HepG2 (cell line): ENCODE data around the gene DNMT3B. TPM values are rescaled to one million over a fixed set of nuclear protein-coding genes. Genes with fewer than 3 reads are reported as not detected.

ENCODE experiments used
- ASH2L ChIP-seq: fragments of 300-600, 200-600 bp; sonication (generic); IDR thresholded peaks from 2 replicates; pipeline ENCODE4 v1.7.0; 2017; ENCODE audit warnings: low read depth, mild to moderate bottlenecking, moderate library complexity, mixed read lengths, low read length; ENCODE audit not compliant: insufficient read length
- CAMTA2 ChIP-seq: sonication (generic); formaldehyde crosslinking; IDR thresholded peaks from 2 replicates; pipeline ENCODE4 v1.4.0; 2020; ENCODE audit warnings: mild to moderate bottlenecking, missing genetic modification reagents, borderline replicate concordance
- DMAP1 ChIP-seq: IDR thresholded peaks from 2 replicates; pipeline ENCODE4 v1.6.1; 2016
- DPF2 ChIP-seq: sonication (generic); formaldehyde crosslinking; IDR thresholded peaks from 2 replicates; pipeline ENCODE4 v1.4.0; 2020; ENCODE audit warnings: mild to moderate bottlenecking, low read depth, missing genetic modification reagents, borderline replicate concordance
- FUBP1 ChIP-seq: sonication (generic); formaldehyde crosslinking; IDR thresholded peaks from 2 replicates; pipeline ENCODE4 v1.5.1; 2020; ENCODE audit warnings: missing genetic modification reagents, mild to moderate bottlenecking, borderline replicate concordance
- KAT7 ChIP-seq: IDR thresholded peaks from 2 replicates; pipeline ENCODE4 v1.6.1; 2018; ENCODE audit warnings: borderline replicate concordance, missing compliant biosample characterization
- MTA3 ChIP-seq: sonication (generic); formaldehyde crosslinking; IDR thresholded peaks from 2 replicates; pipeline ENCODE4 v1.4.0; 2020; ENCODE audit warnings: missing genetic modification reagents
- MXD1 ChIP-seq: sonication (generic); formaldehyde crosslinking; IDR thresholded peaks from 2 replicates; pipeline ENCODE4 v1.4.0; 2020; ENCODE audit warnings: mild to moderate bottlenecking, missing genetic modification reagents
- NFATC3 ChIP-seq: sonication (generic); formaldehyde crosslinking; IDR thresholded peaks from 2 replicates; pipeline ENCODE4 v1.5.1; 2020; ENCODE audit warnings: mild to moderate bottlenecking, missing genetic modification reagents
- NFYC ChIP-seq: IDR thresholded peaks from 2 replicates; pipeline ENCODE4 v1.6.1; 2016; ENCODE audit warnings: missing genetic modification reagents, missing compliant biosample characterization
- NPAS2 ChIP-seq: sonication (generic); formaldehyde crosslinking; IDR thresholded peaks from 2 replicates; pipeline ENCODE4 v1.8.0; 2022; ENCODE audit warnings: mild to moderate bottlenecking, missing genetic modification reagents, borderline replicate concordance
- PRMT3 ChIP-seq: sonication (generic); formaldehyde crosslinking; IDR thresholded peaks from 2 replicates; pipeline ENCODE4 v1.8.1; 2022; ENCODE audit warnings: low read depth, mild to moderate bottlenecking, moderate library complexity, missing genetic modification reagents, borderline replicate concordance
- SAP130 ChIP-seq: IDR thresholded peaks from 2 replicates; pipeline ENCODE4 v1.6.1; 2016; ENCODE audit warnings: low read depth
- SMYD3 ChIP-seq: sonication (generic); formaldehyde crosslinking; IDR thresholded peaks from 2 replicates; pipeline ENCODE4 v1.8.1; 2023; ENCODE audit warnings: mild to moderate bottlenecking, missing genetic modification reagents
- TBP ChIP-seq: sonication (generic); formaldehyde crosslinking; IDR thresholded peaks from 2 replicates; pipeline ENCODE4 v1.5.0; 2020; ENCODE audit warnings: missing genetic modification reagents
- ZFP41 ChIP-seq: sonication (generic); formaldehyde crosslinking; IDR thresholded peaks from 2 replicates; pipeline ENCODE4 v1.4.0; 2020; ENCODE audit warnings: mild to moderate bottlenecking, missing genetic modification reagents, borderline replicate concordance
- ZNF24 ChIP-seq: fragments of 450-650 bp; IDR thresholded peaks from 2 replicates; pipeline ENCODE4 v1.6.1; 2017; ENCODE audit warnings: antibody characterized with exemption, mild to moderate bottlenecking
- ZNF260 ChIP-seq: sonication (generic); formaldehyde crosslinking; IDR thresholded peaks from 2 replicates; pipeline ENCODE4 v1.4.0; 2020; ENCODE audit warnings: missing genetic modification reagents, low read depth, mild to moderate bottlenecking, borderline replicate concordance
- ZNF556 ChIP-seq: sonication (generic); formaldehyde crosslinking; IDR thresholded peaks from 2 replicates; pipeline ENCODE4 v1.4.0; 2020; ENCODE audit warnings: mild to moderate bottlenecking, missing genetic modification reagents, borderline replicate concordance
- ZNF567 ChIP-seq: sonication (generic); formaldehyde crosslinking; IDR thresholded peaks from 2 replicates; pipeline ENCODE4 v1.8.1; 2023; ENCODE audit warnings: mild to moderate bottlenecking, missing genetic modification reagents, borderline replicate concordance
- ZNF614 ChIP-seq: IDR thresholded peaks from 2 replicates; pipeline ENCODE4 v1.6.1; 2018; ENCODE audit warnings: missing biosample characterization, missing genetic modification reagents, inconsistent platforms, borderline replicate concordance
- polyA plus RNA-seq, 8 experiments: library from polyadenylated mRNA; depleted of rRNA in 3 of 8; stranded (reverse) in 7 of 8; unstranded in 1 of 8; fragments of >200 nt; fragmentation: Illumina TruSeq in 4 of 8; extraction: Trizol in 4 of 8; gene quantifications; 2 replicates each; pipeline versions ENCODE4 v1.2.1 to v1.2.3, GENCODE V29; 2011 to 2016; ENCODE audit warnings: low read depth in 4 of 8, missing spikeins in 1 of 8, mixed read lengths in 1 of 8; ENCODE audit not compliant: insufficient read depth in 1 of 8
- total RNA-seq, 5 experiments: library from RNA; depleted of rRNA; stranded (reverse); fragments of >200 nt; fragmentation: Illumina TruSeq; extraction: Trizol; gene quantifications; 2 replicates each; pipeline ENCODE4 v1.2.3, GENCODE V29; 2016; ENCODE audit warnings: low read depth in 1 of 5
- TF ChIP-seq, protein P1 (sequence below): sonication (generic); formaldehyde crosslinking; conservative IDR thresholded peaks from 2 replicates; pipeline ENCODE4 v1.4.0; 2020; ENCODE audit warnings: missing genetic modification reagents
- TF ChIP-seq, protein P2 (sequence below): sonication (generic); formaldehyde crosslinking; IDR thresholded peaks from 2 replicates; pipeline ENCODE4 v1.4.0; 2020; ENCODE audit warnings: missing genetic modification reagents
- TF ChIP-seq, protein P3 (sequence below): sonication (generic); formaldehyde crosslinking; IDR thresholded peaks from 2 replicates; pipeline ENCODE4 v1.5.0; 2020; ENCODE audit warnings: mild to moderate bottlenecking, low read depth, missing genetic modification reagents, borderline replicate concordance

The DNMT3B gene
- total and polyA plus RNA-seq, 2 of the 13 experiments (the other 11 are each of a cell fraction or from before 2014, with no cell fraction given) = 3.8 to 13.9 TPM

- TF ChIP-seq FUBP1 = no peak
- no peak for TF ChIP-seq TBP (CRISPR knock-in tag)
- TF ChIP-seq DPF2 (CRISPR knock-in tag) = no peak
- no peak for TF ChIP-seq NFYC (CRISPR knock-in tag)
- TF ChIP-seq NPAS2 = no peak
- TF ChIP-seq SMYD3 = no peak
- TF ChIP-seq NFATC3 (CRISPR knock-in tag) = no peak
- no peak; the same call in 1 of the 2 replicates for TF ChIP-seq MXD1 (CRISPR knock-in tag)
- TF ChIP-seq MTA3 (CRISPR knock-in tag) = no peak
- TF ChIP-seq, protein P1, sequence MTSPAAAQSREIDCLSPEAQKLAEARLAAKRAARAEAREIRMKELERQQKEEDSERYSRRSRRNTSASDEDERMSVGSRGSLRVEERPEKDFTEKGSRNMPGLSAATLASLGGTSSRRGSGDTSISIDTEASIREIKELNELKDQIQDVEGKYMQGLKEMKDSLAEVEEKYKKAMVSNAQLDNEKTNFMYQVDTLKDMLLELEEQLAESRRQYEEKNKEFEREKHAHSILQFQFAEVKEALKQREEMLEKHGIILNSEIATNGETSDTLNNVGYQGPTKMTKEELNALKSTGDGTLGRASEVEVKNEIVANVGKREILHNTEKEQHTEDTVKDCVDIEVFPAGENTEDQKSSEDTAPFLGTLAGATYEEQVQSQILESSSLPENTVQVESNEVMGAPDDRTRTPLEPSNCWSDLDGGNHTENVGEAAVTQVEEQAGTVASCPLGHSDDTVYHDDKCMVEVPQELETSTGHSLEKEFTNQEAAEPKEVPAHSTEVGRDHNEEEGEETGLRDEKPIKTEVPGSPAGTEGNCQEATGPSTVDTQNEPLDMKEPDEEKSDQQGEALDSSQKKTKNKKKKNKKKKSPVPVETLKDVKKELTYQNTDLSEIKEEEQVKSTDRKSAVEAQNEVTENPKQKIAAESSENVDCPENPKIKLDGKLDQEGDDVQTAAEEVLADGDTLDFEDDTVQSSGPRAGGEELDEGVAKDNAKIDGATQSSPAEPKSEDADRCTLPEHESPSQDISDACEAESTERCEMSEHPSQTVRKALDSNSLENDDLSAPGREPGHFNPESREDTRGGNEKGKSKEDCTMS (CRISPR knock-in tag) = no peak
- TF ChIP-seq DMAP1 (CRISPR knock-in tag) = no peak
- TF ChIP-seq ASH2L = no peak
- no peak for TF ChIP-seq ZNF556 (CRISPR knock-in tag)
- TF ChIP-seq, protein P2, sequence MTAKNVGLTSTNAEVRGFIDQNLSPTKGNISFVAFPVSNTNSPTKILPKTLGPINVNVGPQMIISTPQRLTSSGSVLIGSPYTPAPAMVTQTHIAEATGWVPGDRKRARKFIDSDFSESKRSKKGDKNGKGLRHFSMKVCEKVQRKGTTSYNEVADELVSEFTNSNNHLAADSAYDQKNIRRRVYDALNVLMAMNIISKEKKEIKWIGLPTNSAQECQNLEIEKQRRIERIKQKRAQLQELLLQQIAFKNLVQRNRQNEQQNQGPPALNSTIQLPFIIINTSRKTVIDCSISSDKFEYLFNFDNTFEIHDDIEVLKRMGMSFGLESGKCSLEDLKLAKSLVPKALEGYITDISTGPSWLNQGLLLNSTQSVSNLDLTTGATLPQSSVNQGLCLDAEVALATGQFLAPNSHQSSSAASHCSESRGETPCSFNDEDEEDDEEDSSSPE = no peak
- TF ChIP-seq ZNF24 = no peak
- no peak for TF ChIP-seq ZNF567 (CRISPR knock-in tag)
- peak; percentile 22; the same call in 1 of the 2 replicates for TF ChIP-seq ZNF614 (CRISPR knock-in tag)
- no peak for TF ChIP-seq PRMT3 (CRISPR knock-in tag)
- no peak for TF ChIP-seq ZNF260 (CRISPR knock-in tag)
- no peak for TF ChIP-seq CAMTA2 (CRISPR knock-in tag)
- TF ChIP-seq, protein P3, sequence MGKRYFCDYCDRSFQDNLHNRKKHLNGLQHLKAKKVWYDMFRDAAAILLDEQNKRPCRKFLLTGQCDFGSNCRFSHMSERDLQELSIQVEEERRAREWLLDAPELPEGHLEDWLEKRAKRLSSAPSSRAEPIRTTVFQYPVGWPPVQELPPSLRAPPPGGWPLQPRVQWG (CRISPR knock-in tag) = no peak
- TF ChIP-seq KAT7 (CRISPR knock-in tag) = no peak
- TF ChIP-seq SAP130 (CRISPR knock-in tag) = peak; percentile 40; the same call in 1 of the 2 replicates
- no peak for TF ChIP-seq ZFP41 (CRISPR knock-in tag)
Observed at GRCh38 chr20:32767418-32768198, 5.4 kb downstream of the DNMT3B start (continued).
